HG03442 (cell line): Measurements from ENCODE around the gene EIF3J.
"Not testable (repeated sequence)": the region's sequence is repeated elsewhere in the genome, so short reads cannot be mapped to it uniquely, and the experiment has no call there.

Experiments used
- ATAC-seq: cut with Tn5 transposase; IDR thresholded peaks from one replicate; pipeline ENCODE4 v1.9.1; 2021; ENCODE audit warnings: mild to moderate bottlenecking, moderate library complexity; ENCODE audit not compliant: unreplicated experiment

Gene EIF3J

DNA sequence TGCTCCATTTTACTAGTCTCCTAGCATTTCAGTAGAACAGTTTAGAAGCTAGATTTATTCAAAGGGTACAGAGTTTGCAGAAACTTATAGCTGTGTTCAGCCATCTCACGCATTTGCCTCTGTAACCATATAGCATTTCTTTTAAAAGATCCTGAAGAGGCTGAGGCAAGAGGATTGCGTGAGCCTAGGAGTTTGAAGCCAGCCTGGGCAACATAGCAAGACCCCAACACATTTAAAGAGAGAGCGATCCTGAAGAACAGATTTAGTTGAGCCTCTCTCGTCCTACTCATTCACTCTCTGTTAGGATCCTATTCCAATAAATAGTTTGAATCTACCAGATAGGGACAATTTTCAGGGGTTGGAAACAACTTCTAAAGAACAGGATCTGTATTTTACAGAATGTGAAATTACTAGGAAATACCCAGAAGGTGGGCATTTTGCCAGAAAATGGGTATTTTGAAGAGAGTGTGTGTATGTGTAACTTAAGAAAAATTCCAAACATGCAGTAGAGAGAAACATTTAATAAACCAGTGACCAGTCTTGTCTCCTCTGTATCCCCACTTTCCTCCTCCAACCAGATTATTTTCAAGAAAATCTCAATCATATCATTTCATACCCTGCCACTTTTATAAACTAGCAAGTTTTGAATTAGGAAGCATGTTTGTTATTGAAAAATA is 4.5 kb downstream of the EIF3J start:
- no peak for ATAC-seq

- ATAC-seq, result no peak
These were observed 5.6 kb downstream of the EIF3J start for GRCh38 chr15:44542596-44542995.

GRCh38 chr15:44544745-44545144 is 7.8 kb downstream of the EIF3J start:
- not testable (repeated sequence) for ATAC-seq

GRCh38 chr15:44545913-44546802 is 9.2 kb downstream of the EIF3J start:
- ATAC-seq, result peak; percentile 77

DNA sequence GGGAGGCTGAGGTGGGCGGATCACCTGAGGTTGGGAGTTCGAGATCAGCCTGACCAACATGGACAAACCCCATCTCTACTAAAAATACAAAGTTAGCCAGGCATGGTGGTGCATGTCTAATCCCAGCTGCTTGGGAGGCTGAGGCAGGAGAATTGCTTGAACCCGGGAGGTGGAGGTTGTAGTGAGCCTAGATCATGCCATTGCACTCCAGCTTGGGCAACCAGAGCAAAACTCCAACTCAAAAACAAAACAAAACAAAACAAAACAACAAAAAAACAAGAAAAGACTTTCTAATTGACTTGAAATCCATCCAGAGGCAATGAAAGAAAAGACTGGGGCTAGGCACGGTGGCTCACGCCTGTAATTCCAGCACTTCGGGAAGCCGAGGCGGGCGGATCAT is 12.2 kb downstream of the EIF3J start:
- ATAC-seq, result not testable (repeated sequence)

DNA sequence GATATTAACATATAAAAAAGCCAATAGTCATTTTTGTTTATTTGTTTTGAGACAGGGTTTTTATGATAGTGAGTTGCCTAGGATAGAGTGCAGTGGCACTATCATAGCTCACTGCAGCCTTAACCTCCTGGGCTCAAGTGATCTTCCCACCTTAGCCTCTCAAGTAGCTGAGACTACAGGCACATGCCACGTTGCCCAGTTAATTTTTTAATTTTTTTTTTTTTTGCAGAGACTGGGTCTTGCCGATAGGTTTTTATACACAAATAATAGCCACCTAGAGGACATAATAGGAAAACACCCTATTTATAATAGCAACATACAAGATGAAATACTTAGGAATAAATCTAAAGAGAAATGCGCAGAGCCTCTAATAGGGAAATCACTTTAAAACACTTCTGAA is 13.3 kb downstream of the EIF3J start:
- no peak for ATAC-seq

DNA sequence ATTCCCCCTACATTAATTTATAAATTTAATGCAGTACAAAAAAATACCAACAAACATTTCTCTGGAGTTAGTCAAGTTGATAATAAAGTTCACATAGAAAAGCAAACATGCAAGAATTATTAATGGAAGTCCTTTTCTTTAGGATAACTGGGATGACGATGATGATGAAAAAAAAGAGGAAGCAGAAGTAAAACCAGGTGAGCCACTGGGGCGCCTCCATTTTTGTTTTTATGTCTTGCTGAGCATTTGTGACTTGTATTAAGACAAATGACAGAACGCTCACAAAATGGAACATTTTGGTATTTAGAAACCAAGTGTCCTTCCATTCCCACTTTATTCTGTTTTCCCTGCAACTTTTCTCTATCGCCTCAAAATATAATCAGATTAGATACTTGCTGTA is 13.8 kb downstream of the EIF3J start:
- no peak for ATAC-seq

DNA sequence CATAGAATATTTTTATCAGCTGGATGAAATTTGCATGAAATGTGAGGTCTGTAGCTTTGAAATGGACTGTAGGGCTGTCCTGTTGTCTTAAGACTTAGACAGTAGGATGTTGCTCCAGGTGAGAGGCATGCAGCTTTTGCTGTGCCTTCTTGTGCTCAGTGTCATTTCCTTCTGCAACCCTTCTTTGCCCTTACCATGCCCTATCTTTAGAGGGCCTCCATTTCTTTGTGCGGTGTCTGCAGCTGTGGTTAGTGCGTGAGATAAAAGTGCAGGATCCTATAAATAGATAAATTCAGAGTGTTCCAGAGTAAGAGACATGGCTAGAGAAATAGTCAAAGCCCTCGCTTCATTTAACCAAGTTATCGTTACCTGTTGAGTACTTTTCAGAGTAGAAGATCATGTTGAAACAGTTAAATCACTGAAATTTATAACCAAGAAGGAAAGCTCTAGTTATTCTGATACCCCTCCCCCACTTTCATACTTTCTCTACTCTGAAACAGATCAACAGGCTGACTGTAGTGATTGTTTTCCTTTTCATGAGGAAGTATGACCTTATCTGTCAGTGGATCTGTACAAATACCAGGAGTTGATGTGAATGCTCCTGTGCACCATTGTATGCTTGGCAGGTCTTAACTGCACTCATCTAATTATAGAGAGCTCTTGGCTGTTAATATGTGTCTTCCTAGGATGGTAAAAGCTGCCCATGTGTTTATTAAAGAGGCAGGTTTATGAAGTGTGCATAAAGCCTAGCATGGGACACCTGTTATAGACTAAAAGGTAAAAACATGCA is 18.2 kb downstream of the EIF3J start:
- no peak for ATAC-seq

DNA sequence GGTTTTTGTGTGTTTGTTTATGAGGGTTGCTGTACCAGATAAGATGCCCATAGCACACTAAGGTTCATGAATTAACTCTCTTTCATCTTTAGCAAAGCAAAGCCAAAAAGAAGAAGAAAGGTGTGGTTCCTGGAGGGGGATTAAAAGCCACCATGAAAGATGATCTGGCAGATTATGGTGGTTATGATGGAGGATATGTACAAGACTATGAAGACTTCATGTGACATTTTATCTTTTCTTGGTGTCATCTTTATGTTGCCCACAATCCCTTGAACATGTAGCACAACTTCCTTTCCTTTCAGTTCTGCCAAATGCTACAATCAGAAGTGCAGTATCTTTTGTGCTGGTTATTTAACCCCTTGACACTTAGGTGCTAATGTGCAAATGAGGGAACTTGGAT is 24.0 kb downstream of the EIF3J start:
- not testable (repeated sequence) for ATAC-seq

DNA sequence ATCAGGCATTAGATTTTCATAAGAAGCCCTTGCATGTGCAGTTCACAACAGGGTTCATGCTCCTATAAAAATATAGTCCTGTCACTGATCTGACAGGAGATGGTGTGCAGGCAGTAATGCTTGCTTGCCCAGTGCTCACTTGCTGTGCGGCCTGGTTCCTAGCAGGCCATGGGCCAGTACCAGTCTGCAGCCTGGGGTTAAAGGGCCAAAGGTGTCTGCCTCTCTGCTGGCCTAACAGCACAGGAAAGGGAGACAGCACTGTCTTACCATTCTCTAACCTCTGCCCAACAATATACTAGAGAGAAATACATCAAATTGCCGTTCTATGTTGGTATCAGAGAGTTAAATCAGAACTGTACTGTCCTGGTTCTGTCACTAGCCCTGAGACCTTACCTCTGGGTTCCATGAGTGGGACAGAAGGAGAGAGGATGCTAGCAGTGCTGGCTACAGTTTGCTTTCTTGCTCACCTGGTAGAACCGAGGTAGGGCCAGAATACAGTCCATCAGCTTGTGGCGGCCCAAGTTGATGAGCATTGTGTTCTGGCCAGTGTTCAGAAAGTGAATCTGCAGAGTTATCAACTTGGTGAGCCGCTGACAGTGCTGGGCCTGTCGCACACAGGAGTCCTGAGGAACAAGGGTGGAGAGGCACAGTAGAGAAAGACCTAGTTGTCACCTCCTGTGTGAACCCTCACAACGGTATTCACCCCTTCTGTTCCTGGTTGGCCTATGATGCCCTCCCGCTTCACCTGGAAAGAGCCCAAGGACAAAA is 28.6 kb downstream of the EIF3J start:
- no peak for ATAC-seq

DNA sequence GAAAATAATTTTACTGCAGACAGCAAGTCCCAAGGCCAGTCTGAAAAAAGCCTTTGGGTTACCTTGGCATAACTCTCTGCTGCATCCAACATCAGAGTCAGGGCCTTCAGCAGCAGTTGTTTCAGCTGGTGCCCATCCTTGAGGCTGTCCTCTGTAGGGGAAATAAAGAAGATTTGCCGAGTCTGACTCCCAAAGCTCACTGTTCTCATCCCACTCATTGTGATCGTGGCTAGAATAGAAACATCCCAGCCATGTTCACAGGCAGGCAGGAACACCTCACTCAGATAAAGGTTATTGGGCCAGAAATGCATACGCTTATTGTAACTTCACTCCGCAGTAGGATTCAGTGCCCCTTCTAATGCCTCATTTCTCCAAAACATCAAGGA is 29.2 kb downstream of the EIF3J start:
- no peak for ATAC-seq

GRCh38 chr15:44568338-44568737 is 31.4 kb downstream of the EIF3J start:
- ATAC-seq, result no peak

DNA sequence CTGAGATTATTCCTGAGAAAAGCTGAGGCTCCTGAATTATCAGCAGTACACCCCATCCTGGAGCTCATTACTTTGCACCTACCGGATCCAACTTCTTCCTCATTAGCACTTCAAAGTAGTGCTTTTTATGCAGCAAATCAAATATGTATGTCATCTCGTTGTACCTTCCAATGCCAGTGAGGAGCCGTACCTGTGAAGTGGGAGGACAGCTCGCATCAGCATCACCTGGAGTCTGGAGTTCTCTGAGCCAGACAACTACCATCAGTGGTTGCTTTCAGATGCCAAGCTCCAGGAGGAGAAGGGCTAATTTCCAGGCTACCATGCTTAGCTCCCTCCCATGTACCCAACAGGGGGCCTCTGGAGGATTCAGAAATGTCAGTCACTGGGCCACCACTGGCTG is 32.4 kb downstream of the EIF3J start:
- no peak for ATAC-seq

- ATAC-seq, result no peak
These were observed 33.4 kb downstream of the EIF3J start for GRCh38 chr15:44570361-44570760.

DNA sequence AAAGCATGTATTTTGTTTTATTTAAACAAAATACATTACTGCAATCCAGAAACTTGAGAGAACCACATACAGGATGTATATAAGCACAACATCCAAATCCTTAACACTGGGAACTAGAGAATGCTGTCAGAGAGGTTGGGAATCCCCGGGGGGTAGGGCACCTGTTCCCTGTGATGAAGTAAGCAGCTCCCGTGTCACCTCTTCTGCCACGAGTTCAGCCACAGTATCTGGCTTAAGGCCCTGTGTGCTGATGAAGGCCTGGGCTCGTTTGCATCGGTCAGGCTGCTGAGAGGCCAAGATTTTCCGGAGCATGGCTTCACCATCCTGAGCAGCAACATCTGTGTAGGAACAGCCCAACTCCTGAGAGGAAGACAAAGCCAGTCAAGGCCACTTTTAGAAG is 36.4 kb downstream of the EIF3J start:
- ATAC-seq, result no peak

- ATAC-seq, result no peak
These were observed 37.8 kb downstream of the EIF3J start for GRCh38 chr15:44574734-44575133.

DNA sequence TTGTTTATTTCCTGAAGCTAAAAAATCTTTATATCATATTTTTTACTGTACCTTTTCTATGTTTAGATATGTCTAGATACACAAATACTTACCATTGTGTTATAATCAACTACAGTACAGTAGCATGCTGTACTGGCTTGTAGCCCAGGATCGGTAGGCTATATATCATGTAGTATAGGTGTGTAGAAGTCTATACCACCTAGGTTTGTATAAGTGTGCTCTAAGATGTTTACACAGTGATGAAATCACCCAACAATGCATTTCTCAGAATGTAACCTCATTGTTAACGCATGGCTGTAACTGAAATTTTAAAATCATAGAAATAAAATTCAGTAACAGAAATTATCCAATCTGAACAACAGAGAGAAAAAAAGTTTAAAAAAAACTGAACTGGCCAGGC is 43.2 kb downstream of the EIF3J start:
- ATAC-seq, result no peak

DNA sequence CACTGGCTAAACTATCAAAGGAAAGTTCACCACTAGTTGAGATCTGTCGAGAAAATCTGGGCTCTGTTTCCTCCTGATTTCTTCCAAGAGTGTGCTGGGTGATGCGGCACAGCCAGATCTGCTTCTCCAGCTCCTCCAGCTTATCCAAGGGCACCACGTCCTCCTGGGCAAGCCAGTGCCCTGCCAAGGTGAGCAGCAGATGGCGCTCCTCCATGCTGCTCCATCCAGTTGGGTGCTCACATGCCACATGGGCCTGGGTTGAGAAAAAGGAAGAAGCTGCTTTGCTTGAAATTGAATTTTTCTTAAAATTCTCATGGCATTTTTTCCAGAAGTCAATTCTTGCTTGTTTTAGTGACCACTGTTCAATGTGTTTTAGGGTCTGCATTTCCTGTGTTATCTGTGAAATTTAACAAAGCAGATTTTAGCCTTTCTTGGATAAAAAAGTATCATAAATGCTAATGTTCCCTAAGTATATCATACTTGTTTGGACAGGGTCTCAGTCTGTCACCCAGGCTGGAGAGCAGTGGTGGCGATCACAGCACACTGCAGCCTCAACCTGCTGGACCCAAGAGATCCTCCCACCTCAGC is 47.3 kb downstream of the EIF3J start:
- no peak for ATAC-seq

DNA sequence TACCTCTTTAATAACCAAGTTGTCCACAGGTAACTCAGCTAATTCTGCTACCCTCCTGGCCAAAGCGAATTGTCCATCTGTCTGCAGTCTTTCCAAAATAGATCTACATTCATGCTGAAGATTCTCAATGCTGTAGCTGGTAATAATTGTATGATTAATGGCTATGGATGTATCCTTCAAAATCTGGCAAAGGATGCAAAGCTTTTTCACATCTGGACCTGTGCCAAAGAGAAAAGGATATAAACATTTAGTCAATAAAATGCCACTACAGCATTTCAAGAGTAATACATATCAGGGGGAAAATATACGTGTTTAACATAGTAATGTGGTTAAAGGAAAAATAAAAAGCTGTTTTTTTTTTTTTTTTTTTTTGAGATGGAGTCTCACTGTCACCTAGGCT is 48.7 kb downstream of the EIF3J start:
- ATAC-seq, result no peak

- no peak for ATAC-seq
These were observed 51.6 kb downstream of the EIF3J start for GRCh38 chr15:44588541-44588940.
